HEK293 (cell line): ENCODE data around the gene SLFN11.

Experiments
- CTCF ChIA-PET: fragments of 350-600 bp; formaldehyde crosslinking; extraction: SDS; loops from one replicate; lab custom pipeline; 2021; ENCODE audit warnings: antibody characterized with exemption; lab: Yijun Ruan, JAX
- POLR2A ChIA-PET: fragments of 300-600 bp; formaldehyde crosslinking; extraction: SDS; loops from one replicate; lab custom pipeline; 2020; ENCODE audit warnings: antibody characterized with exemption, inconsistent platforms; lab: Yijun Ruan, JAX
- H3K27ac ChIP-seq: fragments of 200-500 bp; sonication (Bioruptor generic); 2 replicates; pipeline ENCODE4 v1.5.1; 2014; ENCODE audit warnings: low read depth, low read length, control low read depth, inconsistent platforms; ENCODE audit errors: extremely low read depth
- H3K36me3 ChIP-seq, 2 experiments: fragments of 200-500 bp in 1 of 2; sonication (Bioruptor generic) in 1 of 2; 1 replicate in 1 of 2; 2 replicates in 1 of 2; pipeline ENCODE4 v1.5.1; 2014 to 2017; ENCODE audit warnings: inconsistent platforms in 2 of 2, low read length in 2 of 2; ENCODE audit not compliant: control insufficient read depth in 2 of 2, insufficient read depth in 1 of 2
- H3K4me1 ChIP-seq: fragments of 200-500 bp; sonication (Bioruptor generic); 2 replicates; pipeline ENCODE4 v1.5.1; 2014; ENCODE audit warnings: mild to moderate bottlenecking, low read length, inconsistent platforms; ENCODE audit not compliant: control insufficient read depth, insufficient read depth
- H3K4me3 ChIP-seq: 2 replicates; pipeline ENCODE4 v1.5.1; 2011; ENCODE audit warnings: low read depth, mild to moderate bottlenecking, control low read depth, low read length, moderate library complexity
- H3K9me3 ChIP-seq: fragments of 200-500 bp; sonication (Bioruptor generic); 2 replicates; pipeline ENCODE4 v1.5.1; 2014; ENCODE audit warnings: low read depth, low read length, inconsistent platforms; ENCODE audit not compliant: control insufficient read depth, insufficient read depth
- MYNN ChIP-seq: fragments of 450-650 bp; formaldehyde crosslinking; IDR thresholded peaks from 2 replicates; pipeline ENCODE4 v1.5.1; 2016; ENCODE audit warnings: missing biosample characterization, missing genetic modification characterization, borderline replicate concordance
- ZEB2 ChIP-seq: fragments of 450-650 bp; formaldehyde crosslinking; IDR thresholded peaks from 2 replicates; pipeline ENCODE4 v1.5.1; 2016; ENCODE audit warnings: missing biosample characterization, missing genetic modification characterization
- ZNF121 ChIP-seq: fragments of 450-650 bp; formaldehyde crosslinking; IDR thresholded peaks from 2 replicates; pipeline ENCODE4 v1.5.1; 2016; ENCODE audit warnings: missing biosample characterization, missing genetic modification characterization
- ZNF132 ChIP-seq: fragments of 450-650 bp; formaldehyde crosslinking; IDR thresholded peaks from 2 replicates; pipeline ENCODE4 v1.5.1; 2017; ENCODE audit warnings: missing biosample characterization, missing genetic modification characterization, borderline replicate concordance
- ZNF37A ChIP-seq: fragments of 450-650 bp; IDR thresholded peaks from 2 replicates; pipeline ENCODE4 v1.5.1; 2018; ENCODE audit warnings: missing biosample characterization, missing genetic modification characterization
- ZNF391 ChIP-seq: fragments of 450-650 bp; formaldehyde crosslinking; IDR thresholded peaks from 2 replicates; pipeline ENCODE4 v1.5.1; 2016; ENCODE audit warnings: low read depth, missing biosample characterization, missing genetic modification characterization, borderline replicate concordance
- ZNF404 ChIP-seq: fragments of 450-650 bp; formaldehyde crosslinking; IDR thresholded peaks from 2 replicates; pipeline ENCODE4 v1.5.1; 2017; ENCODE audit warnings: missing biosample characterization, missing genetic modification characterization
- ZNF423 ChIP-seq: fragments of 450-650 bp; formaldehyde crosslinking; IDR thresholded peaks from 2 replicates; pipeline ENCODE4 v1.5.1; 2016; ENCODE audit warnings: missing biosample characterization, missing genetic modification characterization
- ZNF521 ChIP-seq: fragments of 450-650 bp; formaldehyde crosslinking; IDR thresholded peaks from 2 replicates; pipeline ENCODE4 v1.5.1; 2017; ENCODE audit warnings: missing biosample characterization, mild to moderate bottlenecking, missing genetic modification characterization
- ZNF600 ChIP-seq: fragments of 450-650 bp; formaldehyde crosslinking; IDR thresholded peaks from 2 replicates; pipeline ENCODE4 v1.5.1; 2016; ENCODE audit warnings: missing biosample characterization, missing genetic modification characterization
- ZNF624 ChIP-seq: fragments of 450-650 bp; formaldehyde crosslinking; IDR thresholded peaks from 2 replicates; pipeline ENCODE4 v1.5.1; 2017; ENCODE audit warnings: missing biosample characterization, missing genetic modification characterization
- ZNF629 ChIP-seq: fragments of 450-650 bp; formaldehyde crosslinking; IDR thresholded peaks from 2 replicates; pipeline ENCODE4 v1.5.1; 2017; ENCODE audit warnings: missing biosample characterization, missing genetic modification characterization
- ZNF777 ChIP-seq: fragments of 450-650 bp; formaldehyde crosslinking; IDR thresholded peaks from 2 replicates; pipeline ENCODE4 v1.5.1; 2017; ENCODE audit warnings: missing biosample characterization, missing genetic modification characterization, borderline replicate concordance
- TF ChIP-seq, protein P1 (sequence below): fragments of 450-650 bp; formaldehyde crosslinking; IDR thresholded peaks from 2 replicates; pipeline ENCODE4 v1.5.1; 2016; ENCODE audit warnings: missing biosample characterization, missing genetic modification characterization, borderline replicate concordance
- TF ChIP-seq, protein P2 (sequence below): fragments of 450-650 bp; IDR thresholded peaks from 2 replicates; pipeline ENCODE4 v1.5.1; 2018; ENCODE audit warnings: missing biosample characterization, mild to moderate bottlenecking, missing genetic modification characterization
- TF ChIP-seq, protein P3 (sequence below): fragments of 450-650 bp; formaldehyde crosslinking; IDR thresholded peaks from 2 replicates; pipeline ENCODE4 v1.5.1; 2016; ENCODE audit warnings: missing biosample characterization, missing genetic modification characterization

Gene SLFN11

DNA sequence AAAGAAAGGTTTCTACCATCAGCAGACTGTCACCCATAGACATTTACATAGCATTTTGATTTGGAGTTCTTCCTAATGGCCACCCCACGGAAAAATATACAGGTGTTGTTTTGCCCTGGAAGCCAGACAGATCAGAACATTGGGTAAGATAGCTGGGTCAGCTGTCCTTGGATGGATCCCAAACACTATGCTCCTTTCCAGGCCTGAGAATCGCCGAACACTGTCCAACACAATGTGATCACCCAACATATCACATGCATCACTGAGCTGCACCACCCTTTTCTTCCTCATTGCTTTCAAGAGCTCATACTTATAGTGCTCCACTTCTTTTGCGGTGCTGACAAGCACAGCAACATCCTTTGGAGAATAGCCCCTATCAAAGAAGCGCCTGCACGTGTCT, 21.1 kb downstream of the SLFN11 start:
- TF ChIP-seq, protein P1, sequence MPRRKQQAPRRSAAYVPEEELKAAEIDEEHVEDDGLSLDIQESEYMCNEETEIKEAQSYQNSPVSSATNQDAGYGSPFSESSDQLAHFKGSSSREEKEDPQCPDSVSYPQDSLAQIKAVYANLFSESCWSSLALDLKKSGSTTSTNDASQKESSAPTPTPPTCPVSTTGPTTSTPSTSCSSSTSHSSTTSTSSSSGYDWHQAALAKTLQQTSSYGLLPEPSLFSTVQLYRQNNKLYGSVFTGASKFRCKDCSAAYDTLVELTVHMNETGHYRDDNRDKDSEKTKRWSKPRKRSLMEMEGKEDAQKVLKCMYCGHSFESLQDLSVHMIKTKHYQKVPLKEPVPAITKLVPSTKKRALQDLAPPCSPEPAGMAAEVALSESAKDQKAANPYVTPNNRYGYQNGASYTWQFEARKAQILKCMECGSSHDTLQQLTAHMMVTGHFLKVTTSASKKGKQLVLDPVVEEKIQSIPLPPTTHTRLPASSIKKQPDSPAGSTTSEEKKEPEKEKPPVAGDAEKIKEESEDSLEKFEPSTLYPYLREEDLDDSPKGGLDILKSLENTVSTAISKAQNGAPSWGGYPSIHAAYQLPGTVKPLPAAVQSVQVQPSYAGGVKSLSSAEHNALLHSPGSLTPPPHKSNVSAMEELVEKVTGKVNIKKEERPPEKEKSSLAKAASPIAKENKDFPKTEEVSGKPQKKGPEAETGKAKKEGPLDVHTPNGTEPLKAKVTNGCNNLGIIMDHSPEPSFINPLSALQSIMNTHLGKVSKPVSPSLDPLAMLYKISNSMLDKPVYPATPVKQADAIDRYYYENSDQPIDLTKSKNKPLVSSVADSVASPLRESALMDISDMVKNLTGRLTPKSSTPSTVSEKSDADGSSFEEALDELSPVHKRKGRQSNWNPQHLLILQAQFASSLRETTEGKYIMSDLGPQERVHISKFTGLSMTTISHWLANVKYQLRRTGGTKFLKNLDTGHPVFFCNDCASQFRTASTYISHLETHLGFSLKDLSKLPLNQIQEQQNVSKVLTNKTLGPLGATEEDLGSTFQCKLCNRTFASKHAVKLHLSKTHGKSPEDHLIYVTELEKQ (tag by site-specific recombination), result no peak
- TF ChIP-seq ZNF37A (no peak), ZNF629 (no peak), ZNF423 (tag by site-specific recombination) (no peak), ZNF521 (tag by site-specific recombination) (no peak), ZNF132 (tag by site-specific recombination) (no peak), ZNF777 (tag by site-specific recombination) (no peak), ZNF121 (no peak)
- TF ChIP-seq, protein P2, sequence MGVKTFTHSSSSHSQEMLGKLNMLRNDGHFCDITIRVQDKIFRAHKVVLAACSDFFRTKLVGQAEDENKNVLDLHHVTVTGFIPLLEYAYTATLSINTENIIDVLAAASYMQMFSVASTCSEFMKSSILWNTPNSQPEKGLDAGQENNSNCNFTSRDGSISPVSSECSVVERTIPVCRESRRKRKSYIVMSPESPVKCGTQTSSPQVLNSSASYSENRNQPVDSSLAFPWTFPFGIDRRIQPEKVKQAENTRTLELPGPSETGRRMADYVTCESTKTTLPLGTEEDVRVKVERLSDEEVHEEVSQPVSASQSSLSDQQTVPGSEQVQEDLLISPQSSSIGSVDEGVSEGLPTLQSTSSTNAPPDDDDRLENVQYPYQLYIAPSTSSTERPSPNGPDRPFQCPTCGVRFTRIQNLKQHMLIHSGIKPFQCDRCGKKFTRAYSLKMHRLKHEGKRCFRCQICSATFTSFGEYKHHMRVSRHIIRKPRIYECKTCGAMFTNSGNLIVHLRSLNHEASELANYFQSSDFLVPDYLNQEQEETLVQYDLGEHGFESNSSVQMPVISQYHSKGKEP (tag by site-specific recombination), result no peak
- POLR2A ChIA-PET, result no interaction called here
- CTCF ChIA-PET, result interaction anchor here (0.7 to 1.5 kb wide), 2 partner anchors 39 to 182 kb away, joined by 3 to 4 read pairs; no protein-coding TSS in a partner anchor
- no peak overlapping the region for H3K4me3 ChIP-seq
- peaks cover 66 to 72% of the 10 kb centered on the region in 2 experiments for H3K36me3 ChIP-seq
- H3K27ac ChIP-seq, result no peak overlapping the region
- no peaks in the 10 kb centered on the region for H3K9me3 ChIP-seq
- H3K4me1 ChIP-seq, result no peaks in the 10 kb centered on the region

DNA sequence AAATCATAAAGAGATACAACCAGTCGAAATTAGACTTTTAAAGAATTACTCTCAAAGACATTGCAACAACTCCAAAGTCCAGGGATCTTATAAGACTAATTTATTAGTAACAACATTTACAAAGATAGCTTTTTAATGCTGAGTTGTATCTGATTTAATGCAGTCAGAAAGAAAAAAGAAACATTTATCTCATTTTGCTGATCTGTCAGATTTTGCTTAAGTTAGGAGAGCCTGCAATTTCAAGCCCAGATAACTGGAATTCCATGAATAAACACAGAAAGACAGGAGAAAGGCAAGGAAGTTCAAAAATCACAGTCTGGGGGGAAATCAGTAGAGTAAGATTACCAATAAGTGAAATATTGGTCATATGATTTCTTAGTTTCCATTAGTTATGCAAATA, 22.9 kb downstream of the SLFN11 start:
- H3K4me1 ChIP-seq, result no peaks in the 10 kb centered on the region
- H3K36me3 ChIP-seq, result peaks cover 53 to 54% of the 10 kb centered on the region in 2 experiments
- TF ChIP-seq ZNF391 (tag by site-specific recombination) (no peak), MYNN (no peak), ZEB2 (tag by site-specific recombination) (no peak), ZNF404 (tag by site-specific recombination) (no peak), ZNF624 (tag by site-specific recombination) (no peak), ZNF600 (tag by site-specific recombination) (no peak)
- no peaks in the 10 kb centered on the region for H3K9me3 ChIP-seq
- H3K4me3 ChIP-seq, result no peak overlapping the region
- POLR2A ChIA-PET, result no interaction called here
- CTCF ChIA-PET, result interaction anchor here (0.6 to 1.1 kb wide), 3 partner anchors 31 to 72 kb away, joined by 3 to 4 read pairs (median 4); no protein-coding TSS in a partner anchor
- H3K27ac ChIP-seq, result no peak overlapping the region

DNA sequence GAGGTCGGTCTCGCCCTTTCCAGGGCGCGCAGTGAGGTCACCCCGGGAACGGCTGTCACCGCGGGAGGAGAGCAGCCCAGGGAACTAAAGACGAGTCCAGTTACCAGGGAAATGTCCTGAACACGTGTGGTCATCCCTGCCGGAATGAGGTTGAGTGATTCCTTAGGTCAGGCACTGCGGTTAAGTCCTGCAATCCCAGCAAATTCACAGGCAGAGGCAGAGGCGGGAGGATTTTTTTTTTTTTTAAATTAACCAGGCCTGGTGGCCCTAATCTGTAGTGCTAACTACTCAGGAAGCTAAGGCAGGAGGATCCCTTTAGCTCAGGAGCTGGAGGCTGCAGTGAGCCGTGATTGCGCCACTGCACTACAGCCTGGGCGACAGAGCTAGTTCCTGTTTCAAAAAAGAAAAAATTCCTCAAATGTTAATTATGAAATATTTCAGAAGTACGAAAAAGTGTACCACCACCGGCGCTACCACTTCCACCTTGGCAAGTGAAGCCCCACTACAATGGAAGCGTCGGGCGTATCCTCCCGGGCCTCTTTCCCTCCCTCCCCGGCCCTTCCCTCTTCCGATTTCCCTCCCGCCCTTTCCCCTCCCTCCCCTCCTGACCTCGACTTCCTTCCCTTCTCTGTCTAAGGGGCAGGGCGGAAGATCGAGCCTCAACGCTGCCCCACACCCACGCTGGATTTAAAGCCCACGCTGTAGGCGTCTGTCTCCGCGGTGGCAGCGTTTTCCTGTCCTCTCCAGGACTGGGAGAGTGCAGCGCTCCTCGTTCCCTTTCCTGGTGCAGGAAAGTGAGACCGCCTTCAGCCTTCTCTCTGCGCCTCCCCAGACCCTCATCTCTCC, 27.3 kb downstream of the SLFN11 start:
- Histone ChIP-seq H3K27ac (no peak overlapping the region), H3K36me3 (peaks cover 14 to 26% of the 10 kb centered on the region in 2 experiments), H3K4me1 (no peaks in the 10 kb centered on the region), H3K9me3 (no peaks in the 10 kb centered on the region), H3K4me3 (no peak overlapping the region)
- POLR2A ChIA-PET, result interaction anchor here (1.4 kb wide), 1 partner anchor 27 kb away, joined by 3 read pairs; the partner anchor contains the start of gene SLFN11
- TF ChIP-seq, protein P3, sequence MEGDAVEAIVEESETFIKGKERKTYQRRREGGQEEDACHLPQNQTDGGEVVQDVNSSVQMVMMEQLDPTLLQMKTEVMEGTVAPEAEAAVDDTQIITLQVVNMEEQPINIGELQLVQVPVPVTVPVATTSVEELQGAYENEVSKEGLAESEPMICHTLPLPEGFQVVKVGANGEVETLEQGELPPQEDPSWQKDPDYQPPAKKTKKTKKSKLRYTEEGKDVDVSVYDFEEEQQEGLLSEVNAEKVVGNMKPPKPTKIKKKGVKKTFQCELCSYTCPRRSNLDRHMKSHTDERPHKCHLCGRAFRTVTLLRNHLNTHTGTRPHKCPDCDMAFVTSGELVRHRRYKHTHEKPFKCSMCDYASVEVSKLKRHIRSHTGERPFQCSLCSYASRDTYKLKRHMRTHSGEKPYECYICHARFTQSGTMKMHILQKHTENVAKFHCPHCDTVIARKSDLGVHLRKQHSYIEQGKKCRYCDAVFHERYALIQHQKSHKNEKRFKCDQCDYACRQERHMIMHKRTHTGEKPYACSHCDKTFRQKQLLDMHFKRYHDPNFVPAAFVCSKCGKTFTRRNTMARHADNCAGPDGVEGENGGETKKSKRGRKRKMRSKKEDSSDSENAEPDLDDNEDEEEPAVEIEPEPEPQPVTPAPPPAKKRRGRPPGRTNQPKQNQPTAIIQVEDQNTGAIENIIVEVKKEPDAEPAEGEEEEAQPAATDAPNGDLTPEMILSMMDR, result no peak
- CTCF ChIA-PET, result interaction anchor here (0.7 kb wide), 1 partner anchor 192 kb away, joined by 6 read pairs; no protein-coding TSS in a partner anchor
